Psoas muscle (tissue), 8 donors: ENCODE data around the gene OR6N1. TPM values are rescaled to one million over a fixed set of nuclear protein-coding genes. Genes with fewer than 3 reads are reported as not detected.

Source experiments
- ATAC-seq, 4 donors: fragments of 200-7000 bp; cut with Tn5 transposase; one replicate each; pipeline ENCODE4 v1.9.1; 2020; ENCODE audit warnings: moderate library complexity in 3 of 4, mild to moderate bottlenecking in 2 of 4
- DNase-seq, 2 donors: peaks; one replicate each; pipeline ENCODE4 v3.0.0-alpha.2; 2020
- H3K27ac ChIP-seq: fragments of 200-600 bp; one replicate; pipeline ENCODE4 v1.8.0; 2022
- H3K27me3 ChIP-seq, 3 donors: fragments of 200-600 bp in 1 of 3; one replicate each; pipeline versions ENCODE4 v1.6.1 to v1.8.0; 2013 to 2022; ENCODE audit warnings: low read length in 2 of 3, mild to moderate bottlenecking in 2 of 3, moderate library complexity in 1 of 3; ENCODE audit not compliant: insufficient read depth in 3 of 3
- H3K36me3 ChIP-seq, 2 donors: fragments of 200-600 bp in 1 of 2; one replicate each; pipeline versions ENCODE4 v1.6.1 to v1.8.0; 2013 to 2022; ENCODE audit warnings: low read depth in 1 of 2, mild to moderate bottlenecking in 1 of 2, moderate library complexity in 1 of 2; ENCODE audit not compliant: insufficient read depth in 1 of 2
- H3K4me1 ChIP-seq: fragments of 200-600 bp; one replicate; pipeline ENCODE4 v1.8.0; 2022
- H3K4me3 ChIP-seq: fragments of 200-600 bp; one replicate; pipeline ENCODE4 v1.8.0; 2022; ENCODE audit warnings: mild to moderate bottlenecking
- H3K9me3 ChIP-seq: fragments of 200-600 bp; one replicate; pipeline ENCODE4 v1.8.0; 2022
- CTCF ChIP-seq: fragments of 200-600 bp; IDR thresholded peaks from one replicate; pipeline ENCODE4 v1.8.0; 2022; ENCODE audit warnings: antibody characterized with exemption
- WGBS, 3 donors: extraction: QIAGEN DNeasy Blood & Tissue Kit; methylation state at CpG; one replicate each; pipeline versions ENCODE4 v1.1.6 to v1.1.7; 2013; 5-methylcytosine and 5-hydroxymethylcytosine counted together
- intact Hi-C, 2 donors: fragments of 100-400 bp; cut with DNase I; formaldehyde crosslinking; loops; one replicate each; pipeline versions ENCODE4 v1.11.0 to v1.14.2; 2022
- polyA plus RNA-seq, 3 donors: library from polyadenylated mRNA; stranded (reverse); fragments of 200-250 nt; gene quantifications; one replicate each; pipeline ENCODE4 v1.2.3, GENCODE V29; 2013
- total RNA-seq, 4 donors: library from RNA; stranded (reverse); fragmentation: NEBNext Ultra II Directional in 2 of 4; extraction: Animal tissue kit (Norgen Biotek cat#: 25700) in 2 of 4; gene quantifications; one replicate each; pipeline versions ENCODE4 v1.2.1 to v1.2.4, GENCODE V29; 2021 to 2023
- donor health status: healthy with polysubstance abuse.
- donor health status: DM: no; HTN: no; CAD: no; lungs with moderate emphysema.
- donor health status: Bipolar disorder and iron deficiency.
- donor health status: healthy.
- donor health status: DM: yes; HTN: yes; CAD: no.
- donor health status: DM: no; HTN: no; CAD: no.
- donor health status: DM: no; HTN: no; CAD: no.
- donor health status: DM: yes; HTN: yes; CAD: no.

The OR6N1 gene
- total and polyA plus RNA-seq, 7 donors = not detected

GRCh38 chr1:158800526-158800925 is 28.5 kb upstream of the OR6N1 start:
- H3K36me3 ChIP-seq = no peaks in the 10 kb centered on the region
- DNase-seq (no peak), ATAC-seq (no peak)
- no peak for TF ChIP-seq CTCF
- WGBS, 3 donors = 79 to 89% (median 79%) methylated on average over 2 of the region's 2 CpGs
- H3K27ac ChIP-seq = no peak overlapping the region
- intact Hi-C loops = no loop called here
- H3K4me3 ChIP-seq = no peak overlapping the region
- no peaks in the 10 kb centered on the region for H3K4me1 ChIP-seq
- H3K27me3 ChIP-seq = no peaks in the 10 kb centered on the region
- H3K9me3 ChIP-seq = no peaks in the 10 kb centered on the region

GRCh38 chr1:158799689-158800088 is 27.7 kb upstream of the OR6N1 start:
- intact Hi-C loops = no loop called here
- H3K27ac ChIP-seq = no peak overlapping the region
- no peak overlapping the region for H3K4me3 ChIP-seq
- 78 to 83% (median 78%) methylated on average over 4 of the region's 4 CpGs for WGBS, 3 donors
- no peaks in the 10 kb centered on the region for H3K9me3 ChIP-seq
- ATAC-seq = no peak
- no peaks in the 10 kb centered on the region for H3K27me3 ChIP-seq
- no peaks in the 10 kb centered on the region for H3K4me1 ChIP-seq
- TF ChIP-seq CTCF = no peak
- no peaks in the 10 kb centered on the region for H3K36me3 ChIP-seq
- DNase-seq = no peak

DNA sequence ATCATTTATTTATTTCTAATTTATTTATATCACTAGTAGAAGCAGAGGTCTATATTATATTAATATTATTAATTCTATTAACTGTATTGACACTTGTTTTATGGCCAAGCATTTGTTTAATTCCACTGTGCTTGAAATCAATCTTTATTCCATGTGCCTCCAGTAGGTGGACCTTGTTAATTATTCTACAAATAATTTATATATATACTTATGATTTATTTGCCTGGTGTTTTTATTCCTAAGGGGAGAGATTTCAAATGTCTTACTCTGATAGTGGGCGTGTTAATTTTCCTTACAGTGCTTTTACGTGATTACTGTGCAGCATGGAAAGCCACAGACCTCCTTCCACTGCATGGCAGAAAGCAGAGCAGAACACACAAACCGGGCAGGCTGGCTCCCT is 26.5 kb upstream of the OR6N1 start:
- TF ChIP-seq CTCF = no peak
- intact Hi-C loops = no loop called here
- no peak overlapping the region for H3K27ac ChIP-seq
- no peak overlapping the region for H3K4me3 ChIP-seq
- H3K27me3 ChIP-seq = peaks cover 0 to 1% (median 0%) of the 10 kb centered on the region in 3 donors
- WGBS, 3 donors = 66 to 70% (median 68%) methylated on average over 3 of the region's 3 CpGs
- no peaks in the 10 kb centered on the region for H3K36me3 ChIP-seq
- ATAC-seq (no peak), DNase-seq (no peak)
- no peaks in the 10 kb centered on the region for H3K9me3 ChIP-seq
- H3K4me1 ChIP-seq = no peaks in the 10 kb centered on the region

GRCh38 chr1:158794247-158794646 is 22.3 kb upstream of the OR6N1 start:
- 58 to 62% (median 60%) methylated on average over 6 of the region's 6 CpGs for WGBS, 3 donors
- ATAC-seq (no peak), DNase-seq (no peak)
- Histone ChIP-seq H3K9me3 (no peaks in the 10 kb centered on the region), H3K27me3 (peaks cover 0 to 1% (median 0%) of the 10 kb centered on the region in 3 donors), H3K27ac (no peak overlapping the region), H3K36me3 (no peaks in the 10 kb centered on the region), H3K4me1 (no peaks in the 10 kb centered on the region), H3K4me3 (no peak overlapping the region)
- intact Hi-C loops = no loop called here
- TF ChIP-seq CTCF = no peak

- ATAC-seq (no peak), DNase-seq (no peak)
- no peaks in the 10 kb centered on the region for H3K9me3 ChIP-seq
- no peak overlapping the region for H3K27ac ChIP-seq
- H3K4me1 ChIP-seq = no peaks in the 10 kb centered on the region
- intact Hi-C loops = no loop called here
- H3K4me3 ChIP-seq = no peak overlapping the region
- no peaks in the 10 kb centered on the region for H3K36me3 ChIP-seq
- 60 to 77% (median 68%) methylated on average over 2 of the region's 2 CpGs for WGBS, 3 donors
- TF ChIP-seq CTCF = no peak
- H3K27me3 ChIP-seq = peaks cover 0 to 1% (median 0%) of the 10 kb centered on the region in 3 donors
Observed at GRCh38 chr1:158793604-158794003, 21.6 kb upstream of the OR6N1 start.
